MCF 10A (cell line): Measurements from ENCODE around the gene PAK2. TPM values are rescaled to one million over a fixed set of nuclear protein-coding genes. Genes with fewer than 3 reads are reported as not detected.

Source experiments
- BruUV-seq: library from RNA; stranded (reverse); fragments of 400-500 nt; replicated peaks from 2 replicates; lab custom pipeline; 2021; lab: Mats Ljungman, UMichigan
- CTCF ChIA-PET: fragments of 300-600 bp; sonication (Branson Sonifier 250); formaldehyde crosslinking; extraction: SDS; loops from one replicate; lab custom pipeline; 2021; ENCODE audit warnings: antibody characterized with exemption, inconsistent platforms; lab: Yijun Ruan, JAX
- POLR2A ChIA-PET: fragments of 300-600, 350-650 bp; sonication (Branson Sonifier 250); formaldehyde crosslinking; extraction: SDS; loops from one replicate; lab custom pipeline; 2020; ENCODE audit warnings: antibody characterized with exemption, inconsistent platforms; lab: Yijun Ruan, JAX
- DNase-seq: peaks from one replicate; pipeline ENCODE4 v3.0.0-alpha.2; 2018; ENCODE audit not compliant: unreplicated experiment
- H3K27ac Mint-ChIP-seq: one replicate; pipeline ENCODE4 v1.8.0; 2022; ENCODE audit warnings: mild to moderate bottlenecking, low read depth, mixed read lengths; ENCODE audit not compliant: unreplicated experiment
- H3K27me3 Mint-ChIP-seq: one replicate; pipeline ENCODE4 v1.8.0; 2022; ENCODE audit warnings: mixed read lengths; ENCODE audit not compliant: insufficient read depth, unreplicated experiment
- H3K36me3 Mint-ChIP-seq: one replicate; pipeline ENCODE4 v1.8.0; 2022; ENCODE audit warnings: mild to moderate bottlenecking, moderate library complexity, mixed read lengths; ENCODE audit not compliant: insufficient read depth, unreplicated experiment
- H3K4me1 Mint-ChIP-seq: one replicate; pipeline ENCODE4 v1.8.0; 2022; ENCODE audit warnings: mixed read lengths; ENCODE audit not compliant: insufficient read depth, unreplicated experiment
- H3K4me3 Mint-ChIP-seq: one replicate; pipeline ENCODE4 v1.8.0; 2022; ENCODE audit warnings: mild to moderate bottlenecking, moderate library complexity, mixed read lengths; ENCODE audit not compliant: unreplicated experiment
- H3K9me3 Mint-ChIP-seq: one replicate; pipeline ENCODE4 v1.8.0; 2022; ENCODE audit warnings: mixed read lengths; ENCODE audit not compliant: unreplicated experiment
- intact Hi-C: fragments of 100-400 bp; cut with micrococcal nuclease; formaldehyde crosslinking; loops from 2 replicates; pipeline ENCODE4 v1.14.1; 2022
- total RNA-seq: library from RNA; stranded (reverse); gene quantifications from 2 replicates; pipeline ENCODE4 v1.2.3, GENCODE V29; 2022
- TF ChIP-seq, protein P1 (sequence below): fragments of 200-600 bp; IDR thresholded peaks from one replicate; pipeline ENCODE4 v1.8.0; 2022; ENCODE audit warnings: antibody characterized with exemption, mild to moderate bottlenecking; ENCODE audit not compliant: unreplicated experiment

PAK2 gene
- total RNA-seq, 1 experiment from 2014 or later = 119 TPM

DNA sequence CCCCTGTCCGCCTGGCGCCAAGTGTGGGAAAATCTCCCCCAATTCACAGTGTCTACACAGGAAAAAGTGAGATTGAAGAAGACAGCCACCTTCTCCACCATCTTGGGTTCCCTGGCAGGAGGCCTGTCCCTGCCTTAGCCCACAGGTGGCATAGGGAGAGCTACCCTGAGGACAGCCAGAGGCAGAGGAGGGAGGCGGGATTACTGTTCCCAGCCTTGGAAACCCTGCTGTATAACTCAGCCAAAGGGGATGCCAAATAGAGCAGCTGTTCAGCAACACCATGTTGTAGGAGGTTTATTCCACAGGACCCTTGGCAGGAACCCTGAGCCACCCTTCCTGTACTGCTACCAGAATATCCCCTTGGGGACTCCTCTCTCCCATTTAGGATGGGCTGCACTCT is 54.8 kb downstream of the PAK2 start:
- intact Hi-C loops = no loop called here
- peak overlapping the region; percentile 71 for H3K27ac Mint-ChIP-seq
- H3K27me3 Mint-ChIP-seq = no peaks in the 10 kb centered on the region
- TF ChIP-seq, protein P1, sequence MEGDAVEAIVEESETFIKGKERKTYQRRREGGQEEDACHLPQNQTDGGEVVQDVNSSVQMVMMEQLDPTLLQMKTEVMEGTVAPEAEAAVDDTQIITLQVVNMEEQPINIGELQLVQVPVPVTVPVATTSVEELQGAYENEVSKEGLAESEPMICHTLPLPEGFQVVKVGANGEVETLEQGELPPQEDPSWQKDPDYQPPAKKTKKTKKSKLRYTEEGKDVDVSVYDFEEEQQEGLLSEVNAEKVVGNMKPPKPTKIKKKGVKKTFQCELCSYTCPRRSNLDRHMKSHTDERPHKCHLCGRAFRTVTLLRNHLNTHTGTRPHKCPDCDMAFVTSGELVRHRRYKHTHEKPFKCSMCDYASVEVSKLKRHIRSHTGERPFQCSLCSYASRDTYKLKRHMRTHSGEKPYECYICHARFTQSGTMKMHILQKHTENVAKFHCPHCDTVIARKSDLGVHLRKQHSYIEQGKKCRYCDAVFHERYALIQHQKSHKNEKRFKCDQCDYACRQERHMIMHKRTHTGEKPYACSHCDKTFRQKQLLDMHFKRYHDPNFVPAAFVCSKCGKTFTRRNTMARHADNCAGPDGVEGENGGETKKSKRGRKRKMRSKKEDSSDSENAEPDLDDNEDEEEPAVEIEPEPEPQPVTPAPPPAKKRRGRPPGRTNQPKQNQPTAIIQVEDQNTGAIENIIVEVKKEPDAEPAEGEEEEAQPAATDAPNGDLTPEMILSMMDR = no peak
- ChIA-PET CTCF (interaction anchor here (0.6 kb wide), 1 partner anchor 79 kb away, joined by 6 read pairs; no protein-coding TSS in a partner anchor), POLR2A (interaction anchor here (1.3 to 3.2 kb wide), 5 partner anchors 13 to 82 kb away, joined by 7 to 41 read pairs (median 11); partner anchors contain the start of genes CEP19, PAK2, PIGX and SENP5)
- no TSS peak for BruUV-seq
- peaks cover 18% of the 10 kb centered on the region for H3K36me3 Mint-ChIP-seq
- no peaks in the 10 kb centered on the region for H3K9me3 Mint-ChIP-seq
- H3K4me3 Mint-ChIP-seq = no peak overlapping the region
- no peak for DNase-seq
- peaks cover 24% of the 10 kb centered on the region for H3K4me1 Mint-ChIP-seq

DNA sequence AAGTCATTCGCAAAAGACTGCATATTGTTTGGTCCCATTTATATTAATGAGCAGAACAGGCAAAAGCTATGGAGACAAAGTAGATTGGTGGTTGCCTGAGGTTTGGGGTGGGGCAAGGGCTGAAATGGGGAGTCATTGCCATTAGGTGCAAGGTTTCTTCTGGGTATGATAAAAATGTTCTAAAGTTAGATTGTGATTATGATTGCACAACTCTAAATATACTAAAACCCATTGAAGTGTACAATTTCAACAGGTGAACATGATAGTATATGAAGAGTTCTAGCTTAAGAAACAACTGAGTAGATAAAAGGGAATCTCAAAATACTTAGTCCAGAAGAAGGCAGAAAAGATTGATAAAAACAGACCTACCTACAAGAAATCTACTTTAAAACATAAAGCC is 56.7 kb downstream of the PAK2 start:
- no TSS peak for BruUV-seq
- ChIA-PET POLR2A (interaction anchor here (1.5 to 2.9 kb wide), 3 partner anchors 9 to 56 kb away, joined by 5 to 15 read pairs (median 6); partner anchors contain the start of gene PAK2), CTCF (interaction anchor here (0.9 kb wide), 2 partner anchors 10 to 57 kb away, joined by 3 to 4 read pairs; partner anchors contain the start of gene PAK2)
- Mint-ChIP-seq H3K27ac (no peak overlapping the region), H3K9me3 (no peaks in the 10 kb centered on the region), H3K27me3 (no peaks in the 10 kb centered on the region), H3K4me3 (no peak overlapping the region), H3K4me1 (peaks cover 24% of the 10 kb centered on the region), H3K36me3 (peaks cover 29% of the 10 kb centered on the region)
- no peak for DNase-seq
- intact Hi-C loops = no loop called here
- TF ChIP-seq, protein P1 = no peak

DNA sequence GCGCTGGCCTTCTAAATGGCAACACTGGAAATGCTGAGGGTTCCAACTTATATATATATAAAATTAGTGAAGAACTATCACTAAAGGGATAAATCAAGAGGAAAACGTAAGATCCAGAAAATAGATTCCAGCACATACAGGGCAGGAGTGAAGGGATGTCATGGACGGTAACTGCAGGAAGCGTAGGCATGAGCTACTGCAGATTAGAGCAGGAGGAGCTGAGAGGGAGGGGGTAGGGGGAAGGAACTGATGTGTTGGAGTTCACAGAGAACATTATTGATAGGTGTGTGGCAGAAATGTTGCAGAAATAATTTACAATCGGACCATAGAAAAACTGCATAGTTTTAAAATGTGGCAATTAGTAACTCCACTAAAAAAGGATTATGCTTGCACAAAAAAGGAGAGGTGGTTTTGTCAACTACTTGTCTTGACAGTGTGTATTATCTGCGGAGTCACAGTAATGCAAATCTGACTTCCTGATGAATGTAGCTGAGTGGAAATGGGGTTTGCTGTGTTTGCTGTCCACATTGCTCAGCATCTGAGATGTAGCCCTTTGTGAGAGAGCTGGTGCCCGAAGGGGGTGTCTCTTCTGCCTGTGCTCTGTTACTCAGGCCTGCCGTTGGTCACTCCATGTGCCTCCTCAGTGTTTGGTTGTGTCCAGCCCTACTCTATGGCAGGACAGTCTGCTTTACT is 61.2 kb downstream of the PAK2 start:
- TF ChIP-seq, protein P1 = no peak
- POLR2A ChIA-PET = interaction anchor here (0.7 kb wide), 1 partner anchor 67 kb away, joined by 5 read pairs; no protein-coding TSS in a partner anchor
- Mint-ChIP-seq H3K9me3 (no peaks in the 10 kb centered on the region), H3K27me3 (no peaks in the 10 kb centered on the region), H3K4me3 (no peak overlapping the region), H3K27ac (no peak overlapping the region), H3K36me3 (peaks cover 59% of the 10 kb centered on the region), H3K4me1 (peaks cover 5% of the 10 kb centered on the region)
- BruUV-seq = no TSS peak
- CTCF ChIA-PET = no interaction called here
- intact Hi-C loops = no loop called here
- DNase-seq = no peak

DNA sequence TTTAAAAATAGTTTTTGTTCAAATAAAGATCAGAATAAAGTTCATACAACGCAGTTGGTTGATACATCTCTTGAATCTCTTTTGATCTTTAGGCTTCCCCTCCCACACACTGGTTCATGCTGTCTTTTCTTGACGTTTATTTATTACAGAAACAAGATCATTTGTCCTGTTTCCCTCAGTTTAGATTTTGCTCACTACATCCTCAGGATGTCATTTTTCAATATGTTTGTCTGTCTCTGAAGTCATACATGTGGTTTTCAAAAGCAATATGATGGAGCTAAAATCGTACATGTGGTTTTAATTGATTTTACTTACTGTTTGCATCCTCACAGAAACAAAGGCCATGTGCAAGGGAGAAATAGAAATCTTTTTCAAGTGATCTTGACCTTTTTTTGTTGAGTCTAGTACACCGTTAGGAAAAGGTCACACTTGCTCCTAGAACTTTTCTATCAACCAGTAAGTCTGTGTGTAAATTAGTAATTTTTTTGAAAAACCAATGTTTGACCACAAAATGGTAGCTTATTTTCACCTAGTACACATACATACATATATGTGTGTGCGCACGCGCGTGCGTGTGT is 64.3 kb downstream of the PAK2 start:
- POLR2A ChIA-PET = interaction anchor here (1.3 kb wide), 1 partner anchor 64 kb away, joined by 5 read pairs; the partner anchor contains the start of gene PAK2
- no peak overlapping the region for H3K27ac Mint-ChIP-seq
- TF ChIP-seq, protein P1 = no peak
- CTCF ChIA-PET = interaction anchor here (0.6 kb wide), 1 partner anchor 886 kb away, joined by 4 read pairs; no protein-coding TSS in a partner anchor
- DNase-seq = no peak
- H3K9me3 Mint-ChIP-seq = no peaks in the 10 kb centered on the region
- BruUV-seq = no TSS peak
- H3K36me3 Mint-ChIP-seq = peaks cover 73% of the 10 kb centered on the region
- intact Hi-C loops = no loop called here
- H3K4me1 Mint-ChIP-seq = no peaks in the 10 kb centered on the region
- H3K27me3 Mint-ChIP-seq = no peaks in the 10 kb centered on the region
- H3K4me3 Mint-ChIP-seq = no peak overlapping the region
